ENCODE data around the gene TCF7. TPM values are rescaled to one million over a fixed set of nuclear protein-coding genes. Genes with fewer than 3 reads are reported as not detected.
"Not testable (repeated sequence)": the region's sequence is repeated elsewhere in the genome, so short reads cannot be mapped to it uniquely, and the experiment has no call there.

Gene TCF7
- total RNA-seq, 2 experiments from 2014 or later = 0.97 to 1.1 TPM

GRCh38 chr5:134151723-134152122 is 37.2 kb downstream of the TCF7 start:
- H3K27ac ChIP-seq (ENCODE audit: low read depth, low read length, poor library complexity, severe bottlenecking) = no peak overlapping the region
- peaks cover 84% of the 10 kb centered on the region for H3K36me3 ChIP-seq (ENCODE audit: insufficient read depth, low read length)

GRCh38 chr5:134152173-134152832 is 37.8 kb downstream of the TCF7 start:
- H3K9me2 ChIP-seq (ENCODE audit: insufficient read depth, low read length); H3K79me2 ChIP-seq (ENCODE audit: insufficient read depth, low read depth, low read length); H3K9me3 ChIP-seq (ENCODE audit: low read length); H3K4me2 ChIP-seq (ENCODE audit: low read length); H4K20me1 ChIP-seq (ENCODE audit: insufficient read depth, low read length); H3K4me1 ChIP-seq (ENCODE audit: insufficient read depth, low read length, poor library complexity, severe bottlenecking); BruUV-seq (replicated peaks); intact Hi-C loops (cut with micrococcal nuclease; ENCODE audit: unreplicated experiment); DNase-seq (ENCODE audit: low spot score); CTCF ChIA-PET (ENCODE audit: unreplicated experiment); H3K27ac ChIP-seq (ENCODE audit: low read depth, low read length, poor library complexity, severe bottlenecking); H2AFZ ChIP-seq (ENCODE audit: low read length); H3K4me3 ChIP-seq (ENCODE audit: low read depth, low read length, poor library complexity, severe bottlenecking): not testable (repeated sequence)
- peaks cover 88% of the 10 kb centered on the region for H3K36me3 ChIP-seq (ENCODE audit: insufficient read depth, low read length)
- POLR2A ChIA-PET = interaction anchor here (0.7 to 2.5 kb wide), 4 partner anchors 13 to 514 kb away, joined by 3 to 7 read pairs (median 4); no protein-coding TSS in a partner anchor

More at GRCh38 chr5:134151723-134152122, 37.2 kb downstream of the TCF7 start:
- H3K4me2 ChIP-seq (ENCODE audit: low read length) = no peak overlapping the region
- no peak overlapping the region for H2AFZ ChIP-seq (ENCODE audit: low read length)
- intact Hi-C loops (cut with micrococcal nuclease; ENCODE audit: unreplicated experiment) = no loop called here
- no peaks in the 10 kb centered on the region for H4K20me1 ChIP-seq (ENCODE audit: insufficient read depth, low read length)
- no TSS peak for BruUV-seq (replicated peaks)
- POLR2A ChIA-PET = interaction anchor here (2.5 kb wide), 1 partner anchor 13 kb away, joined by 7 read pairs; no protein-coding TSS in a partner anchor
- H3K4me3 ChIP-seq (ENCODE audit: low read depth, low read length, poor library complexity, severe bottlenecking) = no peak overlapping the region
- CTCF ChIA-PET (ENCODE audit: unreplicated experiment) = no interaction called here
- H3K79me2 ChIP-seq (ENCODE audit: insufficient read depth, low read depth, low read length) = no peaks in the 10 kb centered on the region
- TF ChIP-seq CTCF (conservative IDR thresholded peaks at IDR 0.05; ENCODE audit: low read length) = no peak
- no peak for TF ChIP-seq EZH2phosphoT487 (IDR thresholded peaks at IDR 0.05; ENCODE audit: borderline replicate concordance, low read depth, low read length)
- H3K9me2 ChIP-seq (ENCODE audit: insufficient read depth, low read length) = no peaks in the 10 kb centered on the region
- DNase-seq (ENCODE audit: low spot score) = no peak
- no peaks in the 10 kb centered on the region for H3K4me1 ChIP-seq (ENCODE audit: insufficient read depth, low read length, poor library complexity, severe bottlenecking)
- H3K9me3 ChIP-seq (ENCODE audit: low read length) = no peaks in the 10 kb centered on the region

- no peaks in the 10 kb centered on the region for H4K20me1 ChIP-seq (ENCODE audit: insufficient read depth, low read length)
- H3K4me3 ChIP-seq (ENCODE audit: low read depth, low read length, poor library complexity, severe bottlenecking) = no peak overlapping the region
- no TSS peak for BruUV-seq (replicated peaks)
- intact Hi-C loops (cut with micrococcal nuclease; ENCODE audit: unreplicated experiment) = no loop called here
- H3K9me2 ChIP-seq (ENCODE audit: insufficient read depth, low read length) = no peaks in the 10 kb centered on the region
- ChIA-PET POLR2A (interaction anchor here (0.7 to 1.4 kb wide), 4 partner anchors 16 to 196 kb away, joined by 3 to 7 read pairs (median 4); partner anchors contain the start of gene PPP2CA), CTCF (ENCODE audit: unreplicated experiment) (interaction anchor here (0.6 kb wide), 2 partner anchors 13 to 119 kb away, joined by 3 read pairs; no protein-coding TSS in a partner anchor)
- H3K79me2 ChIP-seq (ENCODE audit: insufficient read depth, low read depth, low read length) = no peaks in the 10 kb centered on the region
- DNase-seq (ENCODE audit: low spot score) = no peak
- H3K27ac ChIP-seq (ENCODE audit: low read depth, low read length, poor library complexity, severe bottlenecking) = no peak overlapping the region
- H2AFZ ChIP-seq (ENCODE audit: low read length) = no peak overlapping the region
- H3K4me1 ChIP-seq (ENCODE audit: insufficient read depth, low read length, poor library complexity, severe bottlenecking) = no peaks in the 10 kb centered on the region
- H3K9me3 ChIP-seq (ENCODE audit: low read length) = no peaks in the 10 kb centered on the region
- no peak overlapping the region for H3K4me2 ChIP-seq (ENCODE audit: low read length)
- H3K36me3 ChIP-seq (ENCODE audit: insufficient read depth, low read length) = peaks cover 94% of the 10 kb centered on the region
- no peak for TF ChIP-seq CTCF (conservative IDR thresholded peaks at IDR 0.05; ENCODE audit: low read length)
- TF ChIP-seq EZH2phosphoT487 (IDR thresholded peaks at IDR 0.05; ENCODE audit: borderline replicate concordance, low read depth, low read length) = no peak
Measured at GRCh38 chr5:134153241-134153640, 38.8 kb downstream of the TCF7 start.

All from OCI-LY7 (cell line).